ENCODE results near the gene SLC22A4. TPM values are rescaled to one million over a fixed set of nuclear protein-coding genes. Genes with fewer than 3 reads are reported as not detected.

The SLC22A4 gene
- polyA plus RNA-seq, 4 donors: 1.5 to 10.9 (median 5.0) TPM

- 68 to 85% (median 80%) methylated on average over 2 of the region's 2 CpGs for WGBS, 3 donors
- H3K4me1 ChIP-seq (ENCODE audit: control insufficient read depth in 3 of 3, insufficient read depth in 2 of 3, low read depth in 1 of 3, low read length in 2 of 3): peaks cover 0 to 23% (median 0%) of the 10 kb centered on the region in 3 donors
- DNase-seq (no peak), FAIRE-seq (no peak)
- H3K27ac ChIP-seq (ENCODE audit: low read depth in 1 of 3, low read length in 2 of 3): no peak overlapping the region
- no peaks in the 10 kb centered on the region for H3K27me3 ChIP-seq (ENCODE audit: control insufficient read depth in 3 of 3, insufficient read depth in 3 of 3, low read length in 3 of 3)
- no peaks in the 10 kb centered on the region for H3K9me3 ChIP-seq (ENCODE audit: control insufficient read depth in 2 of 2, insufficient read depth in 1 of 2, low read depth in 1 of 2, low read length in 1 of 2)
- no peak overlapping the region for H3K4me3 ChIP-seq (ENCODE audit: low read depth in 1 of 3, low read length in 3 of 3)
- no peaks in the 10 kb centered on the region for H3K36me3 ChIP-seq (ENCODE audit: control insufficient read depth in 3 of 3, insufficient read depth in 2 of 3, low read depth in 1 of 3, low read length in 3 of 3)
These were observed 3.2 kb upstream of the SLC22A4 start for GRCh38 chr5:132291026-132291425.

- peak; percentile 66 to 91 for DNase-seq
- Histone ChIP-seq H3K9me3 (ENCODE audit: control insufficient read depth in 2 of 2, insufficient read depth in 1 of 2, low read depth in 1 of 2, low read length in 1 of 2) (no peaks in the 10 kb centered on the region), H3K27ac (ENCODE audit: low read depth in 1 of 3, low read length in 2 of 3) (peak overlapping the region; percentile 86 to 99 (median 97)), H3K27me3 (ENCODE audit: control insufficient read depth in 3 of 3, insufficient read depth in 3 of 3, low read length in 3 of 3) (no peaks in the 10 kb centered on the region), H3K4me1 (ENCODE audit: control insufficient read depth in 3 of 3, insufficient read depth in 2 of 3, low read depth in 1 of 3, low read length in 2 of 3) (peaks cover 0 to 34% (median 6%) of the 10 kb centered on the region in 3 donors), H3K36me3 (ENCODE audit: control insufficient read depth in 3 of 3, insufficient read depth in 2 of 3, low read depth in 1 of 3, low read length in 3 of 3) (peaks cover 0 to 4% (median 0%) of the 10 kb centered on the region in 3 donors), H3K4me3 (ENCODE audit: low read depth in 1 of 3, low read length in 3 of 3) (peak overlapping the region; percentile 21 to 80 (median 72))
- WGBS, 3 donors: 1 to 3% (median 2%) methylated on average over 45 to 50 of the region's 50 CpGs
- FAIRE-seq: no peak
These were observed 865 bp upstream of the SLC22A4 start for GRCh38 chr5:132293066-132293991.

GRCh38 chr5:132294728-132295504 is 722 bp downstream of the SLC22A4 start:
- FAIRE-seq: no peak
- peak; percentile 82 to 89 for DNase-seq
- H3K9me3 ChIP-seq (ENCODE audit: control insufficient read depth in 2 of 2, insufficient read depth in 1 of 2, low read depth in 1 of 2, low read length in 1 of 2): no peaks in the 10 kb centered on the region
- 1 to 5% (median 3%) methylated on average over 41 to 50 of the region's 50 CpGs for WGBS, 3 donors
- H3K27ac ChIP-seq (ENCODE audit: low read depth in 1 of 3, low read length in 2 of 3): peak overlapping the region; percentile 86 to 99 (median 97)
- H3K27me3 ChIP-seq (ENCODE audit: control insufficient read depth in 3 of 3, insufficient read depth in 3 of 3, low read length in 3 of 3): no peaks in the 10 kb centered on the region
- peaks cover 0 to 8% (median 0%) of the 10 kb centered on the region in 3 donors for H3K36me3 ChIP-seq (ENCODE audit: control insufficient read depth in 3 of 3, insufficient read depth in 2 of 3, low read depth in 1 of 3, low read length in 3 of 3)
- H3K4me1 ChIP-seq (ENCODE audit: control insufficient read depth in 3 of 3, insufficient read depth in 2 of 3, low read depth in 1 of 3, low read length in 2 of 3): peaks cover 0 to 40% (median 6%) of the 10 kb centered on the region in 3 donors
- peak overlapping the region in 2 of 3 donors; percentile 72 to 80 for H3K4me3 ChIP-seq (ENCODE audit: low read depth in 1 of 3, low read length in 3 of 3)

GRCh38 chr5:132295505-132296411 is 1.6 kb downstream of the SLC22A4 start:
- Histone ChIP-seq H3K4me1 (ENCODE audit: control insufficient read depth in 3 of 3, insufficient read depth in 2 of 3, low read depth in 1 of 3, low read length in 2 of 3) (peaks cover 2 to 48% (median 6%) of the 10 kb centered on the region in 3 donors), H3K36me3 (ENCODE audit: control insufficient read depth in 3 of 3, insufficient read depth in 2 of 3, low read depth in 1 of 3, low read length in 3 of 3) (peaks cover 0 to 8% (median 0%) of the 10 kb centered on the region in 3 donors), H3K27me3 (ENCODE audit: control insufficient read depth in 3 of 3, insufficient read depth in 3 of 3, low read length in 3 of 3) (no peaks in the 10 kb centered on the region), H3K27ac (ENCODE audit: low read depth in 1 of 3, low read length in 2 of 3) (peak overlapping the region in 2 of 3 donors; percentile 15 to 99), H3K9me3 (ENCODE audit: control insufficient read depth in 2 of 2, insufficient read depth in 1 of 2, low read depth in 1 of 2, low read length in 1 of 2) (no peaks in the 10 kb centered on the region), H3K4me3 (ENCODE audit: low read depth in 1 of 3, low read length in 3 of 3) (peak overlapping the region in 2 of 3 donors; percentile 72 to 80)
- 83 to 89% (median 87%) methylated on average over 8 of the region's 8 CpGs for WGBS, 3 donors
- DNase-seq (no peak), FAIRE-seq (no peak)

GRCh38 chr5:132296412-132297016 is 2.3 kb downstream of the SLC22A4 start:
- Histone ChIP-seq H3K4me1 (ENCODE audit: control insufficient read depth in 3 of 3, insufficient read depth in 2 of 3, low read depth in 1 of 3, low read length in 2 of 3) (peaks cover 4 to 55% (median 6%) of the 10 kb centered on the region in 3 donors), H3K36me3 (ENCODE audit: control insufficient read depth in 3 of 3, insufficient read depth in 2 of 3, low read depth in 1 of 3, low read length in 3 of 3) (peaks cover 0 to 12% (median 0%) of the 10 kb centered on the region in 3 donors), H3K27me3 (ENCODE audit: control insufficient read depth in 3 of 3, insufficient read depth in 3 of 3, low read length in 3 of 3) (no peaks in the 10 kb centered on the region), H3K27ac (ENCODE audit: low read depth in 1 of 3, low read length in 2 of 3) (peak overlapping the region in 1 of 3 donors; percentile 45), H3K4me3 (ENCODE audit: low read depth in 1 of 3, low read length in 3 of 3) (no peak overlapping the region), H3K9me3 (ENCODE audit: control insufficient read depth in 2 of 2, insufficient read depth in 1 of 2, low read depth in 1 of 2, low read length in 1 of 2) (no peaks in the 10 kb centered on the region)
- FAIRE-seq (no peak), DNase-seq (no peak)
- WGBS, 3 donors: 81 to 86% (median 84%) methylated on average over 8 of the region's 8 CpGs

- H3K36me3 ChIP-seq (ENCODE audit: control insufficient read depth in 3 of 3, insufficient read depth in 2 of 3, low read depth in 1 of 3, low read length in 3 of 3): peaks cover 0 to 15% (median 0%) of the 10 kb centered on the region in 3 donors
- H3K27ac ChIP-seq (ENCODE audit: low read depth in 1 of 3, low read length in 2 of 3): no peak overlapping the region
- peaks cover 4 to 60% (median 8%) of the 10 kb centered on the region in 3 donors for H3K4me1 ChIP-seq (ENCODE audit: control insufficient read depth in 3 of 3, insufficient read depth in 2 of 3, low read depth in 1 of 3, low read length in 2 of 3)
- H3K27me3 ChIP-seq (ENCODE audit: control insufficient read depth in 3 of 3, insufficient read depth in 3 of 3, low read length in 3 of 3): no peaks in the 10 kb centered on the region
- FAIRE-seq: no peak
- H3K9me3 ChIP-seq (ENCODE audit: control insufficient read depth in 2 of 2, insufficient read depth in 1 of 2, low read depth in 1 of 2, low read length in 1 of 2): no peaks in the 10 kb centered on the region
- no peak overlapping the region for H3K4me3 ChIP-seq (ENCODE audit: low read depth in 1 of 3, low read length in 3 of 3)
- 95 to 100% (median 97%) methylated on average over 4 of the region's 4 CpGs for WGBS, 3 donors
- no peak for DNase-seq
These were observed 3.2 kb downstream of the SLC22A4 start for GRCh38 chr5:132297211-132297940.
